Prostate gland (tissue), 2 donors: ENCODE data around the gene NRXN3.

Experiments used
- POLR2A ChIP-seq: fragments of 450-650 bp; IDR thresholded peaks from one replicate; pipeline ENCODE4 v1.6.1; 2016; ENCODE audit warnings: antibody characterized with exemption, mild to moderate bottlenecking
- POLR2AphosphoS5 ChIP-seq: sonication (generic); formaldehyde crosslinking; IDR thresholded peaks from one replicate; pipeline ENCODE4 v1.6.1; 2017; ENCODE audit warnings: antibody characterized with exemption
- TF ChIP-seq, protein P1 (sequence below), 4 experiments: fragments of 200-600 bp in 2 of 4; fragments of 450-650 bp in 2 of 4; sonication (generic) in 2 of 4; IDR thresholded peaks; 1 replicate in 3 of 4; 2 replicates in 1 of 4; pipeline ENCODE4 v1.5.1; 2016 to 2019; ENCODE audit warnings: antibody characterized with exemption in 4 of 4, mild to moderate bottlenecking in 2 of 4, moderate library complexity in 2 of 4

DNA sequence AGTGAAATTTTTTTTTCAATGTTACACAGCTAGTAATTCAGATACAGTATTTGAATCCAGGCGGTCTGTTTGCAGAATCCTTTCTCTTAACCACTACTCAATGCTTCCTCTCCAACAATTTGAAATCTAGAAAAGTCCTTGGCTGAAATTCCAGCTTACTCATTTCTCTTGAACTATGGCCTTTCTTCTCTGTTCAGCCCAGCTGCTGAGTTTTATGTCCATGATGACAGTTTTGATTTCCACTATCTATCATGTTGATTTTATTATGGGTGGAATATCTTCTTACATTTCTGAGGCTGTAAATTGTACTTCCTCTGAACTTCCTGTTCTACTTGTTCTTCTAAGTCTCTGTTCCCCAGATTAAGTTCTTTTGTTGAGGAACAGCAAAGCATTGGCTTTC, 1725.8 kb downstream of the NRXN3 start:
- TF ChIP-seq POLR2AphosphoS5: no peak
- TF ChIP-seq, protein P1, sequence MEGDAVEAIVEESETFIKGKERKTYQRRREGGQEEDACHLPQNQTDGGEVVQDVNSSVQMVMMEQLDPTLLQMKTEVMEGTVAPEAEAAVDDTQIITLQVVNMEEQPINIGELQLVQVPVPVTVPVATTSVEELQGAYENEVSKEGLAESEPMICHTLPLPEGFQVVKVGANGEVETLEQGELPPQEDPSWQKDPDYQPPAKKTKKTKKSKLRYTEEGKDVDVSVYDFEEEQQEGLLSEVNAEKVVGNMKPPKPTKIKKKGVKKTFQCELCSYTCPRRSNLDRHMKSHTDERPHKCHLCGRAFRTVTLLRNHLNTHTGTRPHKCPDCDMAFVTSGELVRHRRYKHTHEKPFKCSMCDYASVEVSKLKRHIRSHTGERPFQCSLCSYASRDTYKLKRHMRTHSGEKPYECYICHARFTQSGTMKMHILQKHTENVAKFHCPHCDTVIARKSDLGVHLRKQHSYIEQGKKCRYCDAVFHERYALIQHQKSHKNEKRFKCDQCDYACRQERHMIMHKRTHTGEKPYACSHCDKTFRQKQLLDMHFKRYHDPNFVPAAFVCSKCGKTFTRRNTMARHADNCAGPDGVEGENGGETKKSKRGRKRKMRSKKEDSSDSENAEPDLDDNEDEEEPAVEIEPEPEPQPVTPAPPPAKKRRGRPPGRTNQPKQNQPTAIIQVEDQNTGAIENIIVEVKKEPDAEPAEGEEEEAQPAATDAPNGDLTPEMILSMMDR (IDR thresholded peaks at IDR 0.05): no peak
- TF ChIP-seq POLR2A: no peak
